Renal cortical epithelial cell (primary cell): ENCODE measurements around the gene ANKLE1. TPM values are rescaled to one million over a fixed set of nuclear protein-coding genes. Genes with fewer than 3 reads are reported as not detected.

Experiments used
- DNase-seq: peaks from one replicate; pipeline ENCODE4 v3.0.0-alpha.2; 2011; ENCODE audit warnings: low read depth
- total RNA-seq: library from RNA; depleted of rRNA; stranded (reverse); fragments of >200 nt; gene quantifications from 2 replicates; pipeline ENCODE4 v1.2.3, GENCODE V29; 2014

The ANKLE1 gene
- total RNA-seq, 1 donor from 2014 or later = 1.1 TPM

DNA sequence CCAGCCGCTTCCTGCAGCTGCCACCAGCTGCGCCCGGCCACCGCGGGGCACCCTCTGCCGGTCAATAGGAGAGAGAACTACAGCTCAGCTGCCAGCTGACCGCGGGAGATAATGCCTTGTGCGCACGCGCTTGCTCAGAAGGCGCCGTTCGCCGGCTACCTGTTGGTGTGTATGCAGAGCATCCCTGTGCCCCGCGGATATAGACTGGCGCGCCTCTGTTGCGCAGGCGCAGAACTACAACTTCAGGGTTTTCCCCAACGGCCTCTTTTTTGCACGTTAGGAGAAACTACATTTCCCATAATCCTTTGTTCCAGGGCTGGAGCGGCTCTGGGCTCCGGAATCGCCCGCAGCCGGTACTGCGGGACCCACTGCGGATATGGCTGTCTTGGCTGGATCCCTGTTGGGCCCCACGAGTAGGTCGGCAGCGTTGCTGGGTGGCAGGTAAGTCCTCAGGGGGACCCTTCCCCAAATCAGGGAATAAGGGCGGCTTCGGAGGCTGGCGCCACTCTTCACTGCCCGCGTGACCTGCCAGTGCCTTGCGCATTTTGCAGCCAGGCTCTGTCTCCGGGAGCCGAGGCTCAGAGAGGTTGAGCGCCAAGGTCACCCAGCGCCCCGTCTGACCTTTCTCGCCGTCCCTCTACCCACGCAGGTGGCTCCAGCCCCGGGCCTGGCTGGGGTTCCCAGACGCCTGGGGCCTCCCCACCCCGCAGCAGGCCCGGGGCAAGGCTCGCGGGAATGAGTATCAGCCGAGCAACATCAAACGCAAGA lies 24.0 kb downstream of the ANKLE1 start, which contains the start of gene MRPL34:
MRPL34 (plus strand) TSS at position 356 of the 768 bp plus-strand sequence; CDS start at position 377, 21 bp downstream.
- peak; percentile 98 for DNase-seq

GRCh38 chr19:17306285-17306714 lies 24.6 kb downstream of the ANKLE1 start:
- no peak for DNase-seq

GRCh38 chr19:17307876-17308377 lies 26.2 kb downstream of the ANKLE1 start:
- DNase-seq = no peak

- peak; percentile 99 for DNase-seq
Measured at GRCh38 chr19:17309198-17309964, 27.7 kb downstream of the ANKLE1 start, which contains the start of gene DDA1. TSS of gene DDA1 (plus strand) at chr19:17309563. CDS start at chr19:17309655, 92 bp downstream.

- DNase-seq = no peak
Measured at GRCh38 chr19:17309965-17310461, 28.3 kb downstream of the ANKLE1 start.

DNA sequence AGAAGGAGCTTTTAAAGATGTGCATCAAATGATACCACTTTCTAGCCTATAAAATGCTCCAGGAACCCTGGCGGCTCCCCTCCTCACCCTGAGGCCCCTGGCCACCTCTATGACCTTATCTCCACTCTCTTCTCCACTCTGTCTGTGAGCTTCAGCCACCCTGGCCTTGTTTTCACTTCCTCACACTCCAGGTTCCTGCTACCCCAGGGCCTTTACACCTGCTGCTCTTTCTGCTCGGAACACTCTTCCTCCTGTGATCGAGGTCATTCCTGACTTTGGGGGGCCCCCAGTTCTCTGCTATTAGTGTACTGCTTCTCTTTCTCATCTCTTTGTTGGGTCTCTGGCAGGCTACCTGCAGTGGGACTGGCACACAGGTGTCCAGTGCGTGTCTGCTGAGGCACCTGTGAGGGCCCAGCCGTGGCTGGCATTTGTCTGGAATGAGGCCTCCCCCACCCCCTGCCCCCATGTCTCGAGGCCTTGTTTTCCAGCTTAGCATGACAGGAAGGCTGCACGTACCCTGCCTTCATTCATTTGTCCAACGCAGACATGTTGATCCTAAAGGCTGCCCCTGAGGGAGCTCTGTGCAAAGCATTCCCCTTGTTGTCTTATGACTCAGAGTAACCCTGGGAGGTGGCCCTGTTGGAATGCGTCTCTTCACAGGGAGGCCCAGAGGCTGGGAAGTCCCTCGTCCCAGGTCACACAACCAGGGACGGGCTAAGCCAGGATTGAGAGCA lies 29.9 kb downstream of the ANKLE1 start:
- DNase-seq = peak; percentile 87

- no peak for DNase-seq
Measured at GRCh38 chr19:17312189-17313113, 30.8 kb downstream of the ANKLE1 start.

DNA sequence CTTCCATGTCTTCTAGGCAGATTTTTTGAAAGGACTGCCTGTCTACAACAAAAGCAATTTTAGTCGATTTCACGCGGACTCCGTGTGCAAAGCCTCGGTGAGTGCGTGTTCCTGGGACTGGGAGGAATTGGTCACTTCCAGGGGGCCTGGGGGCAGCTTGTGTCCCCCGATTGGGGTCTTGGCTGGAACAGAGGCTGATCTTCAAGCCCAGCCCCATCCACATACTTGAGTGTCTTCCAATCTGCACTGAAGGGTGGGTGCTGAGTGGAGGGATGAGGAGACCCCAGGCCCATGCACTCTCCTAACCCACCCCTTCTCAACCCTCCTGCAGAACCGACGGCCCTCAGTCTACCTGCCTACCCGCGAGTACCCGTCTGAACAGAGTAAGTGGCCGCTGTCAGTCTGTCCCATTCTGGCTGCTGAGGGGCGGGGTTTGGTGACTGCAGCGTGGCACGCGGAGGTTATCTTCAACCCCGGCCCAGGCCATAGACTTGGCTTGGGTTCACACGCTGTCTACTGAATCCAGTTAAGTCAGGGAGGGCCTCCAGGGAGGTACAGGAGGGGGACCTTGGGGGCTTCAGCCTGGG lies 32.4 kb downstream of the ANKLE1 start:
- no peak for DNase-seq

DNA sequence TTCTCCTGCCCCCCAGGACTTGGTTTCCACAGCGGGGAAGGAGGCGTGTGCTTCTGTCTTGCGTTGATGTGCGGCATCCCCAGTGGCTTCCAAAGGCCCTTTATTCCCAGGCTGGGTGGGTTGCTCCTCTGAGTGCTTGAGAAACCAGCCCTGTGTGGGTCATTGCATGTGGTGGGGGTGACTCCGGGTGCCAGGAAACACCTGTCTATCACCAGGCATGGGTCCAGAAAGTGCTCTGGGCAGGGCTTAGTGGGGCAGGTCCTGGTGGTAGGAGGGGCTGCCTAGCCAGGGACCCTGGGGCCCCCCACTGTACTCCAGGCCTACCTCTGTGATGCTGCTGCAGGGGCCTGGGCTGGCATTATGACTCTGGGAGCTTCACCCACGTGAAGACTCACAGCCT lies 37.3 kb downstream of the ANKLE1 start:
- DNase-seq = no peak

- DNase-seq = no peak
Measured at GRCh38 chr19:17319473-17320238, 38.0 kb downstream of the ANKLE1 start.

DNA sequence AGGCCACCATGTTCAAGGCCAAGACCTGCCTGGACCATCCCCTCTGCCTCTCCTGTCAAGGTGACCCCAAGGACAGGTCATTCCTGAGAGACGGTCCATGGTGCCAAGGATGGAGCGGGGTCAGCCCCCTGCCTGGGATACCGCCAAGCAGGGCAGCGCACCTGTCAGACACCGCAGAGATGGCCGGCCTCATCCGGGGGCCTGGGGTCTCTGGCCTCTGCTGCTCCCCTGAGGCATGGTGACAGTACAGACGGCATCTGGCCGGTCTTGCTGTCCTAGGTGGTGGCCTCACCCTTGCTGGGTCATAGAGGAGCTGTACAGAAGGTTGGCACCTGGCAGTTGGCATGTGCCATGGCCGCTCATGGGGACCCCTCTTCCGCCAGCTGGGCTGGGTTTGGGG lies 38.7 kb downstream of the ANKLE1 start:
- no peak for DNase-seq

DNA sequence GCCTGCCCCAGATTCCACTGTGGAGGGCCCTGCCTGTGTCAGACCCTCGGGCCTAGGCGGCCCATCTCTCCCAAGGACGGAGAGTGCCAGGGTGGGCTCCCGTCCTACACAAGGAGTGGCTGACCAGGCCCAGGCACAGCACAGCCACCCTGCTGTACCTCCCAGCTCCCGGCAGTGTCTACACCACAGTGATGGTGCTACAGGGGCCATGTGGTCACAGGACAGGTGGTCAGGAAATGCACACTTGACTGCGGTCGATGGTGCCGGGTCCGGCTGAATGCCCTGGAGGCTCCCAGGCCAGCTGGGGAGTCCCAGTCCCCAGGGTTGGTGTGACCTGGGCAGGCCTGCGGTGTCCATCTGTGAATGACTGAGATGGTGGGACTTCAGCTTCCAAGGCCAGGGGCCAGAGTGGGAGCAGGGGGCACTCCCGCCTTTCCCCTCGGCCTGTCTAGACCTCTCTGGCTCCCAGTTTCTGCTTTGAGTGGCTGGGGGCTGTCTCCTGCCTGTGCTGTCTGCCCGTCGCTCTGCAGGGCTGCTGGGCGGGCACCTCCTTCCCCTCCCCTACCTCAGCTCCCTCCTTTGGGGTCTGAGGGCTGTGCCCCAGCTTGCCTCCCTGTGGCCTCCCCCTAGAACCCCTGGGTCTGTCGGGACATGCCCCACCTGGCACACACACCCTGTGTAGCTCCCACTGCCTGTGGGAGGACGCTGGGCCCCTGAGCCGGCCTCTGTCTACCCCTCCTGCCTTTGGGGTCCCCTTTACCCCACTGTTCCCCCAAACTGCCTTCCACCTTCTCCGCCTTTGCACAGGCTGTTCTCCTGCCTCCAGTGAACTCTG lies 40.2 kb downstream of the ANKLE1 start:
- DNase-seq = no peak

- DNase-seq = no peak
Measured at GRCh38 chr19:17322854-17323253, 41.2 kb downstream of the ANKLE1 start.

DNA sequence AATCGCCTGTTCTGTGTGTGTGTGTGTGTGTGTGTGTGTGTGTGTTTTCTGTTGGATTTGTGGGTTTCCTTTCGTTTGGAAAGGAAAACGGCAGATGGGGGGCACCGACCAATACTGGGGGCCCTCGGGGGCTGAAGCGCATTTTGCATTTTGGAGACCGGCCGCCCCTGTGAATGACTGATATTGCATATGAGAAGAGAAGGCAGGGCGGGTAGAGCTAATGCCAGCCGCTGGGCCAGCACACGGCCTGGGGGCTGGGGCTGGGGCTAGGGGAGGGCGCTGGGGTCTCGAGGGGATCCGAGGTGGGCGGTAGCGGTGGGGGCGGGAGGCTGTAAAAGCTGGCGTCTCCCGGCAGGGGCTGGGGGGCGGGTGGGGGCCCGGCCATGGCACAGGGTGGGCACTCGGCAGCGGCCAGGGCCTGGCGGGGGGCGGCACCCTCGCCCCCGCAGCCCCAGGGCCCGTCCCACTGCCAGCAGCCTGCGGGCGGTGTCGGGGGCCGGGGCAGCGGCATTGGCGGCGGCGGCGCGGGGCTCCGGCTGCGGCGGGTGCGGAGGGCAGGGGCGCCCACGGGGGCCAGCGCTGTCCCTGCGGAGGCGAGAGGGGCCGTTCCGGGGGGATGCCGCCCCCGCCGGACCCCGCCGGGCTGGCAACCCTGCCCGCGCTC lies 41.7 kb downstream of the ANKLE1 start:
- DNase-seq = no peak

DNA sequence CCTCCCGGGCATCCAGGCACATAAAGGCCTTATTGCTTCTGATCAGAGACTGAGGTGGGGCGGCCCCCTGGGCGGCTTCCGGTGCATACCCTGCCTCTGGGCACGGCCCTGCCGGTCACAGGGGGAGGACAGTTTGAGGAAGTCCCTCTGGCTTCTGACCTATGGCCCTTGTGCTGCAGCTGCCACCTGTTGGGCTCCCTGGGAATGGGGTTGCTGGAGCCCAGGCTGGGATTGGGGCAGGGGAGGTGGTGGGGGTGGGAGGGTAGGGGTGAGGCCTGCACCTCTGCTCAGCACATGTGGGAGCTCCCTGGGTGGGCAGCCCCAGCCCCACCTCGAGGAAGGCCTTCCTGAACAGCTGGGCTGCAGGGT lies 42.2 kb downstream of the ANKLE1 start:
- no peak for DNase-seq

GRCh38 chr19:17324357-17325114 lies 42.8 kb downstream of the ANKLE1 start:
- DNase-seq = no peak

DNA sequence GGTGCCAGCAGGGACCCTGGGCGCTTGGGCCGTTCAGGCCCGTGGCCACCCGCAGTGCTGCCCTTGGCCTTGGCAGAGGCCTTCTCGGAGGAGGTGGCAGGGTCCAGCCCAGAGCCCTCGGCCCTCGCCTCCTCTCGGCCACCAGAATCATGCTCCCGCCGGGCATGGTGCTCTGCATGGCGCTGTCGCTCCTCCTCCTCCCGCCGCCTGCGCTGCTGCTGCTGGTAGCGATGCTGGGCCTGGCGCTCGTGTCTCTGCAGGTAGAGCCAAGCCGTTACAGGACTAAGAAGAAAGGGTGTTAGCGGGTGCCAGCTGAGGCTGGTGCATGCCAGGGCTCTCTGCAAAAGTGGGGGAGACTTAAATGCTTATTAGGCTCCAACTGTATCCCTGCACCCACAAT lies 43.4 kb downstream of the ANKLE1 start:
- no peak for DNase-seq
